Spleen (tissue), 7 donors: Measurements from ENCODE around the gene JAG1.

Experiments used
- POLR2A ChIP-seq, 3 donors: fragments of 450-650 bp; IDR thresholded peaks; one replicate each; pipeline ENCODE4 v1.5.1; 2017; ENCODE audit warnings: antibody characterized with exemption in 3 of 3, mild to moderate bottlenecking in 1 of 3
- POLR2AphosphoS5 ChIP-seq, 3 donors: sonication (generic); formaldehyde crosslinking; IDR thresholded peaks; one replicate each; pipeline ENCODE4 v1.5.1; 2017; ENCODE audit warnings: antibody characterized with exemption in 3 of 3
- TF ChIP-seq, protein P1 (sequence below), 11 experiments: fragments of 200-600 bp in 7 of 11; fragments of 450-650 bp in 4 of 11; sonication (generic) in 4 of 11; IDR thresholded peaks in 8 of 11; conservative IDR thresholded peaks in 3 of 11; 1 replicate in 7 of 11; 2 replicates in 4 of 11; pipeline versions ENCODE4 v1.4.0 to v1.8.0; 2016 to 2021; ENCODE audit warnings: antibody characterized with exemption in 11 of 11, inconsistent platforms in 4 of 11, mild to moderate bottlenecking in 1 of 11
- donor health status: DM: no; HTN: no; CAD: no; lungs with moderate emphysema.
- donor health status: DM: no; HTN: no; CAD: no.
- donor health status: DM: no; HTN: no; CAD: no.

DNA sequence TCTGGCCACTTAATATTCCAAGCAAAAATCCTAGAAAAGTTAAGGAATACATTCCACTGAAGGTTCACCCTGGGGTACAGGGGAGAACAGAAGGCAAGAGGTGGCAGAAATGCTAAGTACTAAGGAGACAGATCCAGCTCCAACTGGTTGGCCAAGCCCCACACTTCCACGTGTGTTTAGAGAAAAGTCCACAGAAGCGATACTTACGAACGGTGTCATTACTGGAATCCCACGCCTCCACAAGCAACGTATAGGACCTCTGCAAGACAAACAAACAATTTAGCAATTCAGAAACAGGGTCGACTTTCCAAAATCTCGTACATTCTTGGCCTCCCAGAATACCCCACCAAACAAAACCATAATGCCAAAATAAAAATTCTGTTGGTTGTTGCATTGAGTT, 10.0 kb downstream of the JAG1 start:
- TF ChIP-seq POLR2A (IDR thresholded peaks at IDR 0.05) (no peak), POLR2AphosphoS5 (IDR thresholded peaks at IDR 0.05) (no peak)
- TF ChIP-seq, protein P1, sequence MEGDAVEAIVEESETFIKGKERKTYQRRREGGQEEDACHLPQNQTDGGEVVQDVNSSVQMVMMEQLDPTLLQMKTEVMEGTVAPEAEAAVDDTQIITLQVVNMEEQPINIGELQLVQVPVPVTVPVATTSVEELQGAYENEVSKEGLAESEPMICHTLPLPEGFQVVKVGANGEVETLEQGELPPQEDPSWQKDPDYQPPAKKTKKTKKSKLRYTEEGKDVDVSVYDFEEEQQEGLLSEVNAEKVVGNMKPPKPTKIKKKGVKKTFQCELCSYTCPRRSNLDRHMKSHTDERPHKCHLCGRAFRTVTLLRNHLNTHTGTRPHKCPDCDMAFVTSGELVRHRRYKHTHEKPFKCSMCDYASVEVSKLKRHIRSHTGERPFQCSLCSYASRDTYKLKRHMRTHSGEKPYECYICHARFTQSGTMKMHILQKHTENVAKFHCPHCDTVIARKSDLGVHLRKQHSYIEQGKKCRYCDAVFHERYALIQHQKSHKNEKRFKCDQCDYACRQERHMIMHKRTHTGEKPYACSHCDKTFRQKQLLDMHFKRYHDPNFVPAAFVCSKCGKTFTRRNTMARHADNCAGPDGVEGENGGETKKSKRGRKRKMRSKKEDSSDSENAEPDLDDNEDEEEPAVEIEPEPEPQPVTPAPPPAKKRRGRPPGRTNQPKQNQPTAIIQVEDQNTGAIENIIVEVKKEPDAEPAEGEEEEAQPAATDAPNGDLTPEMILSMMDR (IDR thresholded peaks at IDR 0.05 in 8 of 11, conservative IDR thresholded peaks at IDR 0.05 in 3 of 11), result no peak
